Mucosa of descending colon (tissue), 3 donors: ENCODE results near the gene ZNF18. TPM values are rescaled to one million over a fixed set of nuclear protein-coding genes. Genes with fewer than 3 reads are reported as not detected.
A peak's percentile ranks its signal among the peaks of the same experiment; 100 is the strongest.
"Not testable (repeated sequence)": the region's sequence is repeated elsewhere in the genome, so short reads cannot be mapped to it uniquely, and the experiment has no call there.

Experiments used
- ATAC-seq: fragments of 200-7000 bp; cut with Tn5 transposase; one replicate; pipeline ENCODE4 v1.9.1; 2020; ENCODE audit warnings: mild to moderate bottlenecking, moderate library complexity
- DNase-seq, 3 donors: peaks; one replicate each; pipeline ENCODE4 v3.0.0-alpha.2; 2020
- H3K36me3 ChIP-seq: fragments of 200-600 bp; one replicate; pipeline ENCODE4 v1.8.0; 2021; ENCODE audit warnings: low read depth, mild to moderate bottlenecking
- H3K4me1 ChIP-seq: fragments of 200-600 bp; one replicate; pipeline ENCODE4 v1.8.0; 2021; ENCODE audit warnings: low read depth, mild to moderate bottlenecking
- H3K4me3 ChIP-seq: fragments of 200-600 bp; one replicate; pipeline ENCODE4 v1.8.0; 2021; ENCODE audit warnings: mild to moderate bottlenecking
- H3K9me3 ChIP-seq: fragments of 200-600 bp; one replicate; pipeline ENCODE4 v1.8.0; 2021; ENCODE audit warnings: mild to moderate bottlenecking
- intact Hi-C, 2 donors: fragments of 100-400 bp; cut with DNase I in 1 of 2; cut with micrococcal nuclease in 1 of 2; formaldehyde crosslinking; loops; one replicate each; pipeline versions ENCODE4 v1.11.0 to v1.11.1; 2022; cut with DNase I, micrococcal nuclease
- total RNA-seq, 3 donors: library from RNA; stranded (reverse); fragmentation: NEBNext Ultra II Directional in 2 of 3; extraction: Animal tissue kit (Norgen Biotek cat#: 25700) in 2 of 3; gene quantifications; one replicate each; pipeline versions ENCODE4 v1.2.1 to v1.2.4, GENCODE V29; 2021 to 2023
- TF ChIP-seq, protein P1 (sequence below): fragments of 200-600 bp; IDR thresholded peaks from one replicate; pipeline ENCODE4 v1.8.0; 2022; ENCODE audit warnings: antibody characterized with exemption, mild to moderate bottlenecking
- donor health status: DM: no; HTN: no; CAD: no; lungs with moderate emphysema.
- donor health status: DM: no; HTN: no; CAD: no.
- donor health status: DM: no; HTN: yes; CAD: no.

ZNF18 gene
- total RNA-seq, 3 donors from 2014 or later, result 7.1 to 9.4 (median 8.1) TPM

DNA sequence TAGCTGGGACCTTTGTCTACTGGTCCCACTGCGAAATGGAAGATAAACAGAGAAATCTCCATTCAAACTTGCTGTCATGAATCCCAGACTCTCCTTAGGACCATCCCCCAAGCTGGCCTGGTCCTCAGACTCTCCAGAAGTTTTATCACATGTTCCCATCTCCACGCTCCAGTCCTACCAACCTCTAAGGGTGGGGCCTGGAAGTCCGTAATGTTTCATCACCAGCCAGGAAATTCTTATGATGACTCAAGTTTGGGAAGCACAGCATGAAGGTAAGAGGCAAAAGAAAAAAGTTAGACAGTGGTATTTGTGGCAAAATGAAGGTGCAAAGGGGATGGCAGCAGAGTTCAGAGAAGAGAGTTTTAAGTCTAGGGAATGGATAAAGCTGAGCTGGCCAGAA is 52.7 kb downstream of the ZNF18 start:
- Histone ChIP-seq H3K4me1 (no peaks in the 10 kb centered on the region), H3K4me3 (no peak overlapping the region), H3K36me3 (no peaks in the 10 kb centered on the region), H3K9me3 (no peaks in the 10 kb centered on the region)
- DNase-seq, result no peak
- TF ChIP-seq, protein P1, sequence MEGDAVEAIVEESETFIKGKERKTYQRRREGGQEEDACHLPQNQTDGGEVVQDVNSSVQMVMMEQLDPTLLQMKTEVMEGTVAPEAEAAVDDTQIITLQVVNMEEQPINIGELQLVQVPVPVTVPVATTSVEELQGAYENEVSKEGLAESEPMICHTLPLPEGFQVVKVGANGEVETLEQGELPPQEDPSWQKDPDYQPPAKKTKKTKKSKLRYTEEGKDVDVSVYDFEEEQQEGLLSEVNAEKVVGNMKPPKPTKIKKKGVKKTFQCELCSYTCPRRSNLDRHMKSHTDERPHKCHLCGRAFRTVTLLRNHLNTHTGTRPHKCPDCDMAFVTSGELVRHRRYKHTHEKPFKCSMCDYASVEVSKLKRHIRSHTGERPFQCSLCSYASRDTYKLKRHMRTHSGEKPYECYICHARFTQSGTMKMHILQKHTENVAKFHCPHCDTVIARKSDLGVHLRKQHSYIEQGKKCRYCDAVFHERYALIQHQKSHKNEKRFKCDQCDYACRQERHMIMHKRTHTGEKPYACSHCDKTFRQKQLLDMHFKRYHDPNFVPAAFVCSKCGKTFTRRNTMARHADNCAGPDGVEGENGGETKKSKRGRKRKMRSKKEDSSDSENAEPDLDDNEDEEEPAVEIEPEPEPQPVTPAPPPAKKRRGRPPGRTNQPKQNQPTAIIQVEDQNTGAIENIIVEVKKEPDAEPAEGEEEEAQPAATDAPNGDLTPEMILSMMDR, result no peak
- intact Hi-C loops, result no loop called here
- ATAC-seq, result no peak

DNA sequence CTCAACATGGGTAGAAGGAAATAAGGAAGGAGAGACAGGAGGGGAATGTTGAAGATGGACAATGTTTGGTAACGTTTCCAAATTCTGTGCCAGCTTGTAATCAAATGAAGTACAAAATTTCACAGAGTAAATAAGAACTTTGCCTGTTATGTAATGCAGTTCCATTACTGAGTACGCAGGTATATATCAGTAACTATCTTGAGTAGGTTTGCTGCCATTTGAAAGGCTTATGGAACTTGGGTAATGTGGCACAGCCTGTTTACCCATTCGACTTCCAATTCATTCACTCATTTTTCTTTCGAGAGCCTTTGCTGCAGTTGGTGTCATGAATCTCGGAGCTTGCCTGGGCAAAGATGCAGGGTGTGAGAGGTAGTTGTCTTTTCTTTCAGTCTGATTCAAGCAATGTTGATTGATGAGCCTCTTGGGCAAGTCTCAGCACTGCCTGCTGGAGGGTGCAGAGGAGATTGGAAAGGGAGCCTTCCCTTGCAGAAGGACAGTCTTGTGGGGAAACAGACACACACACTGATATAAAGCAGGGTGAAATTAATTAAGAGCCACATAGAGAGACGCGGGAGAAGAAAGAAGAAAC is 53.4 kb downstream of the ZNF18 start:
- TF ChIP-seq, protein P1, result no peak
- Histone ChIP-seq H3K9me3 (no peaks in the 10 kb centered on the region), H3K36me3 (no peaks in the 10 kb centered on the region), H3K4me1 (no peaks in the 10 kb centered on the region), H3K4me3 (no peak overlapping the region)
- ATAC-seq (no peak), DNase-seq (no peak)
- intact Hi-C loops, result no loop called here

DNA sequence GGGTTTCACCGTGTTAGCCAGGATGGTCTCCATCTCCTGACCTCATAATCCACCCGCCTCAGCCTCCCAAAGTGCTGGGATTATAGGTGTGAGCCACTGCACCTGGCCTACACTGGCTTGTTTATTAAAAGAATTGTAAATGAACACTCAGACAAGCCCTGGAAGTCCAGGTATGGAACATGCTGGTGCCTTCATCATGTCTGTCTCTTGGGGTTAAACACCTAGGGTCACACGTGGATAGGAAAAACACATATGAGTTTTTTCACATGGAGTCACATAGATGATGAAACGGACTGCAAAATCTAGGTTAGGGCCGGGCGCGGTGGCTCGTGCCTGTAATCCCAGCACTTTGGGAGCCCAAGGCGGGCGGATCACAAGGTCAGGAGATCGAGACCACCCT is 54.2 kb downstream of the ZNF18 start:
- H3K36me3 ChIP-seq, intact Hi-C loops, H3K4me3 ChIP-seq, DNase-seq, ATAC-seq, H3K4me1 ChIP-seq, H3K9me3 ChIP-seq: not testable (repeated sequence)

DNA sequence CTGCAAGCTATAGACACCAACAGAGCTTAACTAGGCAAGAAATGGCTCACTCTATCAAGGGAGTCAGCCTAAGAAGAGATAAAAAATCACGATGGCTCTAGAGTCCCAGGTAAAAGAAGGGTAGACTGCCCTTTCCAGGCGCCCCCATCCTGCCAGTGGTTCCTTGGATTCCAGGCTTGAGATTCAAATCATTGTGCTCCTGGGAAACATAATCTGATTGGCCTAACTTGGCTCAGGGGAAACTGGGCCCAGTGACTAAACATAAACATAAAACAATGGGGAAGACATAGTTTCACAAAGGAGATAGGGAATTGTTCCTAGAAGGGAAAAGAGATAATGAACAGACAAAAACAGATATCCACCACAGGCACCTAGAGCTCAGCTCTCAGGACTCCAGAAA is 56.4 kb downstream of the ZNF18 start:
- DNase-seq (no peak), ATAC-seq (no peak)
- Histone ChIP-seq H3K9me3 (no peaks in the 10 kb centered on the region), H3K4me1 (no peaks in the 10 kb centered on the region), H3K4me3 (no peak overlapping the region), H3K36me3 (no peaks in the 10 kb centered on the region)
- TF ChIP-seq, protein P1, result no peak
- intact Hi-C loops, result no loop called here

DNA sequence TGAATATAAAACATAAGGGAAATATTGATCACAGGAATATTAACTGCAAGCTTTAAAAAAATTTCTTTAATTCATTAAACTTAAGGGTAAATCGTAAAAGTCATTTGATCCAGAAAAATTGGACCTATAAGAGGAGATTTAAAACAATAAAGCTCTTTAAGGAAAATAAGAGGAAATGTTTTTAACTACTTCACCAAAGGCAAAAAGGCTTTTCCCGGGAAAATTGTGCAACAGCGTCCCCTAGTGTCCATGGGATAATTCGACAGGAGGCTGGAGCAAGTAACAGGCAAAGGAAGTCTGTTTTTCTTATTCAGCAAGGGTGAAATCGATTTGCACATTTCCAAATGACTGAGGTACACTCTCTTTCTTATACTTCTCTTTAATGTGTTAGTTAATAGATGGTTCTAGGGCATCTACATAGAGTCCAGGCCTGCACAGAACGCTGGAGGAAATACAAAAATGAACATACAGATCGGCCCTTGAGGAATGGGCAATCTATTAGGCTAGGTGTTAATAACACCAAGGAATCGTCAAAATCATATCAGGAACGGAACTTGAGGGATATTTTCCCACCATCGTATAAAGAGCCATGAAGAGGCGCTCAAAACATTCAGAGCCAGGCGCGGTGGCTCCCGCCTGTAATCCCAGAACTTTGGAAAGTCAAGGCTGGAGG is 61.4 kb downstream of the ZNF18 start:
- intact Hi-C loops, result no loop called here
- Histone ChIP-seq H3K9me3 (no peaks in the 10 kb centered on the region), H3K4me3 (no peak overlapping the region), H3K36me3 (no peaks in the 10 kb centered on the region), H3K4me1 (no peaks in the 10 kb centered on the region)
- TF ChIP-seq, protein P1, result peak; percentile 72
- ATAC-seq (peak; percentile 56), DNase-seq (peak in 2 of 3 donors; percentile 50 to 53)

DNA sequence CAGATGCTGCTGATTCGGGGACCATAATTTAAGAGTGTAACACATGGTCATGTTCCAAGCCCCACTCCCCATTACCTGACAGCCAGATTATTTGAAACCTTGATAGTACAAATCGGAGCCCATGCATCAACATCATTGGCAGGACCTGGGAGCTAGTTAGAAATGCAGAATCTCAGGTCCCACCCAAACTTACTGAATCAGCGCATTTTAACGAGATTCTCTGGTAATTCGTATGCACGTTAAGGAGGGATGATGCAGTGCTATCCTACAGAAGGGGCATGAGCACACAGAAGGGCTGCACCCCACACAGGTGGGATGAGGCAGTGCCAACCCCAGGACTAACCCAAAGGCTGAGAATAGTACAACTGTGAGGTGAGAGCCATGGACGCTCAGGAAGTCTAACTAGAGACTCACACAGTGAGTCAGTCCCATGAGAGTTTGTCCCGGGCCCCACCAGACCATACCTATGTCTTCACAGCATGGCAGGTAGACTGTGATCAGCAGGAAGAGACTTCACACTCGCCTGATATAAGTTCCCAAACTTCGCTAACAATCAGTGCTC is 64.9 kb downstream of the ZNF18 start:
- Histone ChIP-seq H3K4me1 (no peaks in the 10 kb centered on the region), H3K4me3 (no peak overlapping the region), H3K36me3 (no peaks in the 10 kb centered on the region), H3K9me3 (no peaks in the 10 kb centered on the region)
- DNase-seq (no peak), ATAC-seq (no peak)
- TF ChIP-seq, protein P1, result no peak
- intact Hi-C loops, result no loop called here
